Measurements from ENCODE around the gene ZSWIM1. TPM values are rescaled to one million over a fixed set of nuclear protein-coding genes. Genes with fewer than 3 reads are reported as not detected.
A peak's percentile ranks its signal among the peaks of the same experiment; 100 is the strongest.

The ZSWIM1 gene
- total and polyA plus RNA-seq, 10 of the 15 experiments (the other 5 are each of a cell fraction or from before 2014, with no cell fraction given) = 2.4 to 16.0 (median 9.8) TPM

GRCh38 chr20:45882469-45883099 is 1.6 kb downstream of the ZSWIM1 start:
- ChIA-PET POLR2A (interaction anchor here (1.1 to 2.3 kb wide), 6 partner anchors 8 to 90 kb away, joined by 3 to 16 read pairs (median 3); partner anchors contain the start of genes ACOT8, CTSA, NEURL2 and ZSWIM3), CTCF (interaction anchor here (1.0 to 3.2 kb wide), 5 partner anchors 8 to 104 kb away, joined by 3 to 38 read pairs (median 17); partner anchors contain the start of genes CTSA and NEURL2), SMC1A (ENCODE audit: uncharacterized antibody, unreplicated experiment) (interaction anchor here (0.7 to 2.3 kb wide), 6 partner anchors 8 to 88 kb away, joined by 3 to 10 read pairs (median 4); partner anchors contain the start of genes CTSA and NEURL2), RAD21 (ENCODE audit: unreplicated experiment) (interaction anchor here (1.3 to 2.3 kb wide), 4 partner anchors 8 to 84 kb away, joined by 3 to 25 read pairs (median 10); partner anchors contain the start of genes CTSA, NEURL2 and PCIF1)
- Histone ChIP-seq H4K20me1 (ENCODE audit: control insufficient read depth, insufficient read depth) (no peaks in the 10 kb centered on the region), H3K4me3 (0 out of 2 replicates have a peak overlapping the region, but pooled peaks have one; percentile 39), H3K27me3 (replicated peaks in 1 of 2; ENCODE audit: control insufficient read depth in 2 of 2, insufficient read depth in 2 of 2, low read length in 1 of 2) (no peaks in the 10 kb centered on the region), H3K4me1 (ENCODE audit: control insufficient read depth, insufficient read depth, low read length) (peaks cover 12% of the 10 kb centered on the region), H3K4me2 (ENCODE audit: control insufficient read depth, insufficient read depth) (peak overlapping the region; percentile 86; the same call in 1 of the 2 replicates), H3K9me3 (replicated peaks; ENCODE audit: control insufficient read depth, insufficient read depth, low read length) (no peaks in the 10 kb centered on the region), H3K36me3 (ENCODE audit: control insufficient read depth in 2 of 2, insufficient read depth in 2 of 2, low read length in 1 of 2) (peaks cover 7 to 11% of the 10 kb centered on the region in 2 experiments; a peak in 2 of 4 replicates), H3K9ac (ENCODE audit: control insufficient read depth, insufficient read depth, low read length) (no peak overlapping the region), H3K27ac (ENCODE audit: control insufficient read depth, insufficient read depth) (no peak overlapping the region), H3K79me2 (ENCODE audit: control insufficient read depth, insufficient read depth, low read length) (peaks cover 15% of the 10 kb centered on the region), H2AFZ (ENCODE audit: control insufficient read depth, low read depth, low read length) (no peak overlapping the region)
- no TSS peak for BruUV-seq (replicated peaks)
- no peak for FAIRE-seq
- intact Hi-C loops (cut with micrococcal nuclease; ENCODE audit: unreplicated experiment) = no loop called here
- DNase-seq (ENCODE audit: low read depth, low spot score) = no peak
- TF ChIP-seq ZBTB33 (IDR thresholded peaks at IDR 0.05) (no peak), POU2F2 (IDR thresholded peaks at IDR 0.05; ENCODE audit: borderline replicate concordance, low read depth, low read length) (no peak), ZBTB11 (CRISPR knock-in tag; IDR thresholded peaks at IDR 0.05) (no peak), KAT2A (conservative IDR thresholded peaks at IDR 0.05; ENCODE audit: control insufficient read depth, low read depth, low read length) (no peak), E2F8 (IDR thresholded peaks at IDR 0.05; ENCODE audit: low read depth, partially characterized antibody) (no peak), NRF1 (conservative IDR thresholded peaks at IDR 0.05; ENCODE audit: low read depth, low read length) (no peak), NFXL1 (IDR thresholded peaks at IDR 0.05; ENCODE audit: borderline replicate concordance) (no peak), SIX5 (IDR thresholded peaks at IDR 0.05; ENCODE audit: low read depth, low read length, severe bottlenecking) (no peak), TBL1XR1 (IDR thresholded peaks at IDR 0.05; ENCODE audit: low read depth, low read length) (no peak), KDM1A (IDR thresholded peaks at IDR 0.05; ENCODE audit: borderline replicate concordance) (no peak), SIN3A (IDR thresholded peaks at IDR 0.05; ENCODE audit: low read depth, low read length) (no peak), NBN (IDR thresholded peaks at IDR 0.05) (no peak), ZNF274 (IDR thresholded peaks at IDR 0.05; ENCODE audit: insufficient read depth, insufficient read length) (no peak)
- ATAC-seq = no peak
- WGBS (ENCODE audit: insufficient coverage, insufficient replicate concordance, low lambda C conversion rate, missing lambda C conversion rate) = 99% methylated on average over 4 of the region's 4 CpGs
- in situ Hi-C loops (cut with MboI) = no loop called here

All from GM12878 (cell line).